ENCODE results near the gene NPC1.
"Not testable (repeated sequence)": the region's sequence is repeated elsewhere in the genome, so short reads cannot be mapped to it uniquely, and the experiment has no call there.

DNA sequence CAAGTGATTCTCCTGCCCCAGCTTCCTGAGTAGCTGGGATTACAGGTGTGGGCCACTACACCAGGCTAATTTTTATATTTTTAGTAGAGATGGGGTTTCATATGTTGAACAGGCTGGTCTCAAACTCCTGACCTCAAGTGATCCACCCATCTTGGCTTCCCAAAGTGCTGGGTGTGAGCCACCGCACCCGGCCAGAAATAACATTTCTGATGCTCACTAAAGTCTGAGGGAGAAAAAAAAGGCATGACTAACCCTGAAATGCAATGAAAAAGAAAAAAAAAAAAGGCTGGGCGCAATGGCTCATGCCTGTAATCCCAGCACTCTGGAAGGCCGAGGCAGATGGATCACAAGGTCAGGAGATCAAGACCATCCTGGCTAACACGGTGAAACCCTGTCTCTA, 96.7 kb downstream of the NPC1 start:
- TF ChIP-seq SP4 (IDR thresholded peaks at IDR 0.05; ENCODE audit: low read length); SUZ12 (IDR thresholded peaks at IDR 0.05; ENCODE audit: low read length); POLR2A (IDR thresholded peaks at IDR 0.05; ENCODE audit: control extremely low read depth in 1 of 2, low read depth in 2 of 2, low read length in 2 of 2); EP300 (IDR thresholded peaks at IDR 0.05; ENCODE audit: borderline replicate concordance in 1 of 2, low read depth in 2 of 2, low read length in 2 of 2): not testable (repeated sequence)
- TF ChIP-seq, protein P1, sequence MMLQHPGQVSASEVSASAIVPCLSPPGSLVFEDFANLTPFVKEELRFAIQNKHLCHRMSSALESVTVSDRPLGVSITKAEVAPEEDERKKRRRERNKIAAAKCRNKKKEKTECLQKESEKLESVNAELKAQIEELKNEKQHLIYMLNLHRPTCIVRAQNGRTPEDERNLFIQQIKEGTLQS (IDR thresholded peaks at IDR 0.05; ENCODE audit: insufficient read depth, low read depth, low read length): not testable (repeated sequence)

All from H1 (cell line).